ENCODE measurements around the gene RALGDS. TPM values are rescaled to one million over a fixed set of nuclear protein-coding genes. Genes with fewer than 3 reads are reported as not detected.

The RALGDS gene
- total RNA-seq, 2 experiments from 2014 or later: 79.1 to 92.3 TPM

GRCh38 chr9:133140174-133140505 is 19.1 kb upstream of the RALGDS start:
- POLR2A ChIA-PET: no interaction called here
- Mint-ChIP-seq H3K4me3 (no peak overlapping the region), H3K4me1 (peaks cover 81% of the 10 kb centered on the region), H3K27me3 (no peaks in the 10 kb centered on the region), H3K36me3 (ENCODE audit: low read depth) (peaks cover 6% of the 10 kb centered on the region), H3K9me3 (no peaks in the 10 kb centered on the region), H3K27ac (no peak overlapping the region)
- no peak for DNase-seq
- CTCF ChIA-PET: interaction anchor here (2.3 kb wide), 1 partner anchor 7 kb away, joined by 7 read pairs; no protein-coding TSS in a partner anchor

DNA sequence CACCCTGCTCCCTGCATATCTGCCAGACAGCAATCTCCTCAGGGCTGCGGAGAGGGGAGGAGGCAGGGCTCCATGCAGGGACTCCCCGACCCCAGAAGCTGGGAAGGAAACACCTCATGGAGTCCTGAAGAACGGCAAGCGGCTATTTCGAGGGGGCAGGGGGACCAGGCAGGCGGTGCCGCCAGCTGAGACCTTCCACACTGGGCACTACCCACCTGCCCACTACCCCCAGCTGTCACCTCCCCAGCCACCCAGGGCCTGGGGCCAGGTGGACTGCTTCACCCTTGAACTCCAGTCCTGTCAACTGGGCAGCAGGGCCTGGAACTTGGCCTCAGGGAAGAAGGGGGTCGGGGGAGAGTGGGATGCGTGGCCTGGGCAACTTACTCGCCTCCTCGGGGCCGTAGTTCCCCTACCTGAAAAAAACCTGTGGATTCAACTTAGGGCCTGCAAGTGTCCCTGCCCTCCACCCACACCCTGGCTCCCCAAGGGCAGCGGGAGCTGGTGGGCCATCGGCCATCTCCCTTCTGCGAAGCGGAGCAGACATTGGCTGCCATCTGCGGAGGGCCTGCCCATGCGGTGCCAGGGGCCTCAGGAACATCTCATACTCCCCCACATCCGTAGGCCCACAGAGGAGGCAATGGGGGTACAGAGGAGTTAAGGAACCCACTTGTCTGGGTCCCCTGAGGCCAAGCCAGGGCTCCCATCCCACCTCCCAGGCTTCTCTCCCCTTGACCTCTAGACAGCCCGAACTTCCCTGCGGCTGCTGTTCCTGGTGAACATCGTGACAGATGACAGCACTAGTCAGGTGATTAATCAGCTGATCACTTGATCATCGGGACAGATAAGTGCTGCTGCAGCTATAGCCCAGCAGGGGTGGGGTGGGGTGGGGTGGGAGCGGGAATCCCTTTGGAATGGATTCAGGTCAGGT is 18.5 kb upstream of the RALGDS start:
- H3K4me1 Mint-ChIP-seq: peaks cover 81% of the 10 kb centered on the region
- DNase-seq: no peak
- H3K27me3 Mint-ChIP-seq: no peaks in the 10 kb centered on the region
- H3K4me3 Mint-ChIP-seq: no peak overlapping the region
- ChIA-PET POLR2A (no interaction called here), CTCF (interaction anchor here (2.3 kb wide), 1 partner anchor 8 kb away, joined by 7 read pairs; no protein-coding TSS in a partner anchor)
- H3K36me3 Mint-ChIP-seq (ENCODE audit: low read depth): peaks cover 9% of the 10 kb centered on the region
- no peaks in the 10 kb centered on the region for H3K9me3 Mint-ChIP-seq
- H3K27ac Mint-ChIP-seq: peak overlapping the region; percentile 87

DNA sequence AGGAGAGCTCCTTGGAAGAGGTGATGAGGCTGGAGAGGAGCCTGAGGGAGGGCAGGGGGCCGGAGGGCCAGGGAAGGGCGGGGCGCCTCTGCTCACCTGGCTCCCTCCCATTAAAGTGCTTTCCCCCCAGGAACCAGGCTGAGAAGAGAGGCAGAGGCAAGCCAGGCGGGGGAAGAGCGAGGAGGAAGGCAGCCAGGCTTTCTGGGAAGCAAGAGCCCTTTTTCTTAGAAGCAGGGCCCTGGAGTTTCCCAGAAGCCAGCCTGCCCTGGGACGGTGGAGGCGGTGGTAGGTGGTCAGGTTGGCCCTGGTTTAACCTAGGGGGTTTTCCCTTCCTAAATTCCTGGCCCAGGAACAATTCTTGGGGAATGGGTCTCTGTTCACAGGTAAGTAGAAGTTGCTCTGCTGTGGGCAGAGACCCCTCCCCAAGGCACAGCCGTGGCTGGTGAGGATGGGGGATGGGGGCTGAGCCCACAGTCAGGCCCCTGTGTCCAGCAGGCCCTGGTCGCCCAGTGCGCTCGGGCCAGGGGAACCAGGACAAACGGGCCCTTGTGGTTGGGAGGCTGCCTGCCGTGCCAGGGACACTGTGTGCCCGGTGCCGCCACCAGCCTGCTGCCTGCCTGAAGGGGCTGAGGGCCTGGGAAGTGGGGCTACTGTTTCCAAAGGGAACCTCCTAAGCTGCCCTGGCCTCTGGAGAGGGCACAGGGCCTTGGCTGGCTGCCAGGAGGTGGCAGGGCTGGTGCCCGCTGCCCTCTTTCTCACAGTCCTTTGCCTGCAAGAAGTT is 16.6 kb upstream of the RALGDS start:
- POLR2A ChIA-PET: no interaction called here
- H3K9me3 Mint-ChIP-seq: no peaks in the 10 kb centered on the region
- peak overlapping the region; percentile 100 for H3K27ac Mint-ChIP-seq
- peak overlapping the region; percentile 25 for H3K4me3 Mint-ChIP-seq
- no peak for DNase-seq
- peaks cover 11% of the 10 kb centered on the region for H3K36me3 Mint-ChIP-seq (ENCODE audit: low read depth)
- CTCF ChIA-PET: interaction anchor here (1.0 to 2.3 kb wide), 8 partner anchors 8 to 97 kb away, joined by 3 to 8 read pairs (median 4); no protein-coding TSS in a partner anchor
- H3K27me3 Mint-ChIP-seq: no peaks in the 10 kb centered on the region
- peaks cover 84% of the 10 kb centered on the region for H3K4me1 Mint-ChIP-seq

DNA sequence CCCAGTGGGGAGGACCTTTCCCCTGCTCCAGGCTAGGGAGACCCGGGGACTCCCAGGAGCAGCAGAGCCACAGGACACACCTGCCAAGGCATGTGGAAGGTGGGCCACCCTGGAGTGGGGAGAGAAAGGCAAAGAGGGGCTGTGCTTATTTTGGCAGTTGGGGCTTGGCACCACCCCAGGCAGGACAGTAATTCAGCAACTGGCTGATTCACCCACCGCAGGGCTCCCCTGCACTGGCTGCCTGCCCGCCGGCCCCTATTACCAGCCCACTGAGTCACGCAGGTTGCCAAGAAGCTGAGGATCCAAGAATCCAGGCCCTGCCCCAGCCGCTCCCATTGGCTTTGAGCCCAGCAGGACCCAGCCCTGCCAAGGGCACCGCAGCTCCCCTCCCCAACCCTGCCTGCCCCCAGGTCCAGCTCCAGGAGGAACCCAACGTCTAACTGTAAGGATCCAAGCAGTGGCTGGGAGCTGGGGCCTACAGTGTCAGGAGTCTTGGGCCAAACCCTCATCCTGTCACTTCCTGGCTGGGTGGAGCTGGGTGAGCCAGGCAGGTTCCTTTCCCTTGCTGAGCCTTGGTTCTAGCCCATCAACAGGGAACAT is 14.2 kb upstream of the RALGDS start:
- peaks cover 19% of the 10 kb centered on the region for H3K36me3 Mint-ChIP-seq (ENCODE audit: low read depth)
- peak overlapping the region; percentile 100 for H3K27ac Mint-ChIP-seq
- POLR2A ChIA-PET: interaction anchor here (0.6 to 2.1 kb wide), 2 partner anchors 9 to 14 kb away, joined by 3 to 6 read pairs; no protein-coding TSS in a partner anchor
- peak; percentile 49 for DNase-seq
- H3K4me3 Mint-ChIP-seq: peak overlapping the region; percentile 17
- CTCF ChIA-PET: interaction anchor here (0.9 to 4.8 kb wide), 5 partner anchors 9 to 113 kb away, joined by 3 to 53 read pairs (median 4); no protein-coding TSS in a partner anchor
- no peaks in the 10 kb centered on the region for H3K9me3 Mint-ChIP-seq
- H3K4me1 Mint-ChIP-seq: peaks cover 83% of the 10 kb centered on the region
- H3K27me3 Mint-ChIP-seq: no peaks in the 10 kb centered on the region

DNA sequence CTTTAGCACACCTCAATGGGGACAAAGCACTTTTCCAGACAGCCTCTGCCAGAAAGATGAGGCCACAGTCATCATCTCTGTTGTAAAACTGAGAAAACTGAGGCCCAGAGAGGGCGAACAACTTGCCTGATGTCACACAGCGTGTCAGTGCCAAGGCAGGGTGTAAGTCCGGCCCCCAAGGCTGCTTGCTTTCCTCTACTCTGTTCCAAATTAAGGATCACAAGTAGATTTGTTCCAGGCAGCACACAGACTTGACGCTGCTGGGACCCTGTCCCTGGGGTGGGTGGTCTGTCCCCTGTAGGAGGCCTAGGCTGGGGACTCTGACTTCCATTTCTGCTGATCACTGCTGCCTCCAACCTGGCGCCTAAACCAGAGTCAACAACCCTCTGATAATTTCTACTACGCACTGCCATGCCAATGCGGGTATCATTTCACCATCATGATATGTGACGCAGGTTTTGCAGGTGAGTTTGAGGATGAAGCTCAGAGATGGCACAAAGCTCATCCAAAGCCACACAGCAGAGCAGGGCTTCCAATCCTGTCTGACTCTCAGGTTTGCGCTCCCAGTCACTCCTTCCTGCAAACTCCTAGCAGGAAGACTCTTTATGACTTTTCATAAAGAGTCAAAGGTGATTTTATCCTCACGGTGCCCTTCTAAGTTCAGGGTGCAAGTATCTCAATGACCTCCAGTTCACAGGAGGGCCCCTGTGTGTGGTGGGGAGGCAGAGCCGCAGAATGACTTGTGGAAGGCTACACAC is 13.5 kb upstream of the RALGDS start:
- H3K9me3 Mint-ChIP-seq: no peaks in the 10 kb centered on the region
- peaks cover 82% of the 10 kb centered on the region for H3K4me1 Mint-ChIP-seq
- peaks cover 19% of the 10 kb centered on the region for H3K36me3 Mint-ChIP-seq (ENCODE audit: low read depth)
- POLR2A ChIA-PET: interaction anchor here (2.1 kb wide), 1 partner anchor 10 kb away, joined by 6 read pairs; no protein-coding TSS in a partner anchor
- CTCF ChIA-PET: interaction anchor here (0.9 to 4.8 kb wide), 7 partner anchors 10 to 112 kb away, joined by 3 to 53 read pairs (median 9); no protein-coding TSS in a partner anchor
- DNase-seq: no peak
- H3K27me3 Mint-ChIP-seq: no peaks in the 10 kb centered on the region
- no peak overlapping the region for H3K4me3 Mint-ChIP-seq
- peak overlapping the region; percentile 100 for H3K27ac Mint-ChIP-seq

GRCh38 chr9:133133681-133134387 is 12.8 kb upstream of the RALGDS start:
- Mint-ChIP-seq H3K36me3 (ENCODE audit: low read depth) (peaks cover 22% of the 10 kb centered on the region), H3K4me1 (peaks cover 81% of the 10 kb centered on the region), H3K9me3 (no peaks in the 10 kb centered on the region), H3K4me3 (peak overlapping the region; percentile 61), H3K27me3 (no peaks in the 10 kb centered on the region), H3K27ac (peak overlapping the region; percentile 100)
- ChIA-PET CTCF (interaction anchor here (0.7 to 4.8 kb wide), 9 partner anchors 10 to 112 kb away, joined by 3 to 53 read pairs (median 5); no protein-coding TSS in a partner anchor), POLR2A (interaction anchor here (2.1 kb wide), 1 partner anchor 10 kb away, joined by 6 read pairs; no protein-coding TSS in a partner anchor)
- peak; percentile 96 for DNase-seq

DNA sequence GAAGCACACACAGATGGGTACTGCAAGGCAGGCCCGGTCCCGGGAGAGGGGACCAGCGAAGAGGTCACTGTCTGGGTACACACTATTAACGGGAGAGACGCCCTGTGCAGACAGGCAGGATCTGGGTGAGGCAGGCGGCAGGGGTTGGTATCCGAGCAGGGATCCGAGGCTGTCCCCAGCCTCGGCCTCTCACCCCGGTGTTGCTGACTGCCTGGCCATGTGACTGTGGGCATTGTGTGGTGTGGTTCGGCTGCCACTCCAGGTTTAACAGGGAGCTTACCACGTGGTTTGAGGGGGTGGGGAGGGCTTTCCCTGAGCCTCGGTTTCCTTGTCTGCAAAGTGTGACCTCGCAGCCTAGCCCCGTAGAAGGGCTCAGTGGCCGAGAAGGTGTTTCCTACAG is 11.1 kb upstream of the RALGDS start:
- ChIA-PET POLR2A (no interaction called here), CTCF (interaction anchor here (1.7 to 4.8 kb wide), 5 partner anchors 9 to 26 kb away, joined by 3 to 53 read pairs (median 14); no protein-coding TSS in a partner anchor)
- H3K4me3 Mint-ChIP-seq: no peak overlapping the region
- H3K27ac Mint-ChIP-seq: peak overlapping the region; percentile 100
- H3K27me3 Mint-ChIP-seq: no peaks in the 10 kb centered on the region
- peaks cover 81% of the 10 kb centered on the region for H3K4me1 Mint-ChIP-seq
- DNase-seq: no peak
- peaks cover 26% of the 10 kb centered on the region for H3K36me3 Mint-ChIP-seq (ENCODE audit: low read depth)
- no peaks in the 10 kb centered on the region for H3K9me3 Mint-ChIP-seq

GRCh38 chr9:133131506-133131905 is 10.5 kb upstream of the RALGDS start:
- CTCF ChIA-PET: interaction anchor here (0.7 to 3.4 kb wide), 4 partner anchors 13 to 109 kb away, joined by 3 to 20 read pairs (median 9); no protein-coding TSS in a partner anchor
- Mint-ChIP-seq H3K36me3 (ENCODE audit: low read depth) (peaks cover 24% of the 10 kb centered on the region), H3K4me3 (peak overlapping the region; percentile 36), H3K27ac (peak overlapping the region; percentile 100), H3K9me3 (no peaks in the 10 kb centered on the region), H3K27me3 (no peaks in the 10 kb centered on the region), H3K4me1 (peaks cover 80% of the 10 kb centered on the region)
- POLR2A ChIA-PET: no interaction called here
- DNase-seq: no peak

GRCh38 chr9:133130685-133131244 is 9.7 kb upstream of the RALGDS start:
- H3K27ac Mint-ChIP-seq: peak overlapping the region; percentile 100
- peaks cover 79% of the 10 kb centered on the region for H3K4me1 Mint-ChIP-seq

DNA sequence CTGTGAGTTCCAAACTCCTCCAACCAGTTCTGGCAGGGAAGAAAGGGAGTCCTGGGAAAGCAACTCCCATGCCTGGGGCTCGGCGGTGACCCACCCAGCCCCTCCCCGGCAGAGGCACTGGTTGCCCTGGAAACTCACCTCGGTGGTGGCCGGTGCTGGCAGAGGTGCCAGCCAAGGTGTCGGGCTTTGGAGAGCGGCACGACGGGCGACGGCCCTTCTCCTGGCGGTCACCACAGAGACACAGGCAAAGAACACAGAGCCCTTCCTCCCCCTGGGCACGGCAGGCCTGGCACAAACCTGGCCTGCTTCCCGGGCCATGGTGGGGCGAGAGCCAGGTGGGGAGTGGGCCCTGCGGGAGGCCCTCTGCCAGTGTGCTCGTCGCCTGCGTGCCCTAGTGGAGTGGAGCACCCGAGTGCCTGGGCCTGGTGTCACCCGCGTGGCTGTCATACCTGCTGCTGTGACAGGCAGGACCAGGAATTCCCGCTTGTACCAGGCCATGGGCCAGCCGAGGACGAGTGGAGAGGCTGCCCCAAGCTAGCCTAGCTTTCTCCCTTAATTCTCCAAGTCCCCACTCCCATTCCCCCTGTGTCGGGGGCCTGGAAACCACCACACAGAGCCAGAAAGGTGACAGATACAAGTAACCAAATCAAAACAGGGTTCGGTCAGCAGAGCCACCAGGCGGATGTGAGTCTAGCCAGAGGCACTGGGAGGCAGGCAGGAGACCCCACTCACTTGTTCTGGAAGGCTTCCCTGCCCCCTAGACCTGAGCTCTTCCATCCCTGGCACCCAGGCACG is 8.2 kb upstream of the RALGDS start:
- Mint-ChIP-seq H3K4me3 (peak overlapping the region; percentile 83), H3K36me3 (ENCODE audit: low read depth) (peaks cover 22% of the 10 kb centered on the region), H3K4me1 (peaks cover 75% of the 10 kb centered on the region), H3K9me3 (no peaks in the 10 kb centered on the region), H3K27me3 (no peaks in the 10 kb centered on the region), H3K27ac (peak overlapping the region; percentile 74)
- DNase-seq: no peak
- ChIA-PET CTCF (interaction anchor here (1.6 to 1.8 kb wide), 2 partner anchors 12 to 18 kb away, joined by 5 read pairs; no protein-coding TSS in a partner anchor), POLR2A (no interaction called here)

More at GRCh38 chr9:133130685-133131244, 9.7 kb upstream of the RALGDS start:
- POLR2A ChIA-PET: no interaction called here
- H3K9me3 Mint-ChIP-seq: no peaks in the 10 kb centered on the region
- peak; percentile 73 for DNase-seq
- H3K36me3 Mint-ChIP-seq (ENCODE audit: low read depth): peaks cover 24% of the 10 kb centered on the region
- peak overlapping the region; percentile 83 for H3K4me3 Mint-ChIP-seq
- CTCF ChIA-PET: interaction anchor here (0.7 to 3.4 kb wide), 4 partner anchors 13 to 108 kb away, joined by 3 to 20 read pairs (median 4); no protein-coding TSS in a partner anchor
- no peaks in the 10 kb centered on the region for H3K27me3 Mint-ChIP-seq
